Measurements from ENCODE around the gene ITPRID2.

GRCh38 chr2:181853696-181854095 is 37.8 kb upstream of the ITPRID2 start:
- TF ChIP-seq TAF1 (IDR thresholded peaks at IDR 0.05; ENCODE audit: borderline replicate concordance, insufficient read depth, low read length) (no peak), POLR2AphosphoS5 (IDR thresholded peaks at IDR 0.05; ENCODE audit: low read depth, low read length) (no peak), REST (IDR thresholded peaks at IDR 0.05; ENCODE audit: insufficient read depth in 1 of 2, low read depth in 2 of 2, low read length in 2 of 2) (no peak)

Measured in PFSK-1 (cell line).